HL-60 (cell line): Measurements from ENCODE around the gene HOXB7.

ENCODE experiments used
- GABPA ChIP-seq: IDR thresholded peaks from 2 replicates; pipeline ENCODE4 v1.6.1; 2012; ENCODE audit warnings: low read depth
- POLR2AphosphoS5 ChIP-seq: IDR thresholded peaks from 2 replicates; pipeline ENCODE4 v1.6.1; 2012; ENCODE audit warnings: low read depth
- TF ChIP-seq, protein P1 (sequence below): IDR thresholded peaks from one replicate; pipeline ENCODE4 v1.5.1; 2011; ENCODE audit warnings: low read length, control low read depth, inconsistent platforms; ENCODE audit not compliant: insufficient read depth

DNA sequence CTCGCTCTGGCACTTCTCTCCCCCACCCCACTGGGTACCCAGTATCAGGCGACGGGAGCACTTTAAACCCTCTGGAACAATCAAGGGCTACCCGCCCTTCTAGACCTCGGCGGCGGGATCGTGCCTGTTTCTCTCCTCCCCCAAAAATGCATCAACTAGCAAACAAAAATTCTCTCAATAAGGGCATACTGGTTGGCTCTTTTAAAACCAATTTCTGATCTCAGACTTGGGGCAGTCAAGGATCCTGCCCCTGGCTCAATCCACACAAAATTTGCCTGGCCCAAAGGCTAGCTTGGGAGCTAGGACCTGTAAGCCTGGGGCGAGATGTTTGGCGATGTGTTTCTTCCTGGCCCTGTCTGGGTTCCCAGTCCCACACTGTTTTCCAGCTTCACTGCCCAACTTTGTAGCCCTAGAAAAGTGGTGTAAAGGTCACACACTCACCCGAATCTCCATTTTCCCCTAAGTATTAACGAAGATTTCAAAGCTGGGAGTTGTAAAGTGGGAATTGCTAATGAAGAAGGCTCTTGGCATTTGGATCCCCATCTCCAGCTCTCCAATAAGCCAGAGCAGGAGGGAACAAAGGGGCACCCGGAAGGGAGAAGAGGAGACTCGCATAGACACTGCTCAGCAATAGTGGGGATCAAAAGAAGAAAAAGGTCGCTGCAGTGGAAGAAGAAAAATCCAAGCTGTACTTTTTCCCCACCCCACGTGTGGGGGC, 51.5 kb downstream of the HOXB7 start:
- TF ChIP-seq POLR2AphosphoS5 (no peak), GABPA (no peak)
- TF ChIP-seq, protein P1, sequence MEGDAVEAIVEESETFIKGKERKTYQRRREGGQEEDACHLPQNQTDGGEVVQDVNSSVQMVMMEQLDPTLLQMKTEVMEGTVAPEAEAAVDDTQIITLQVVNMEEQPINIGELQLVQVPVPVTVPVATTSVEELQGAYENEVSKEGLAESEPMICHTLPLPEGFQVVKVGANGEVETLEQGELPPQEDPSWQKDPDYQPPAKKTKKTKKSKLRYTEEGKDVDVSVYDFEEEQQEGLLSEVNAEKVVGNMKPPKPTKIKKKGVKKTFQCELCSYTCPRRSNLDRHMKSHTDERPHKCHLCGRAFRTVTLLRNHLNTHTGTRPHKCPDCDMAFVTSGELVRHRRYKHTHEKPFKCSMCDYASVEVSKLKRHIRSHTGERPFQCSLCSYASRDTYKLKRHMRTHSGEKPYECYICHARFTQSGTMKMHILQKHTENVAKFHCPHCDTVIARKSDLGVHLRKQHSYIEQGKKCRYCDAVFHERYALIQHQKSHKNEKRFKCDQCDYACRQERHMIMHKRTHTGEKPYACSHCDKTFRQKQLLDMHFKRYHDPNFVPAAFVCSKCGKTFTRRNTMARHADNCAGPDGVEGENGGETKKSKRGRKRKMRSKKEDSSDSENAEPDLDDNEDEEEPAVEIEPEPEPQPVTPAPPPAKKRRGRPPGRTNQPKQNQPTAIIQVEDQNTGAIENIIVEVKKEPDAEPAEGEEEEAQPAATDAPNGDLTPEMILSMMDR = no peak
